Keratinocyte (primary cell): ENCODE results near the gene ANGPTL8. TPM values are rescaled to one million over a fixed set of nuclear protein-coding genes. Genes with fewer than 3 reads are reported as not detected.

Experiments
- DNase-seq: peaks from one replicate; pipeline ENCODE4 v3.0.0-alpha.2; 2011; ENCODE audit warnings: low read depth, missing footprints, low spot score
- FAIRE-seq: peaks from 2 replicates; lab custom pipeline; 2011; peaks lifted over from hg19 to GRCh38; lab: Jason Lieb, UNC
- H2AFZ ChIP-seq: 2 replicates; pipeline ENCODE4 v1.6.0; 2012; ENCODE audit warnings: low read length, control low read depth, inconsistent platforms; ENCODE audit not compliant: control insufficient read depth
- H3K27ac ChIP-seq: 2 replicates; pipeline ENCODE4 v1.5.1; 2011; ENCODE audit warnings: low read length; ENCODE audit not compliant: control insufficient read depth, insufficient read depth
- H3K27me3 ChIP-seq: 3 replicates; pipeline ENCODE4 v1.6.0; 2011; ENCODE audit warnings: low read length; ENCODE audit not compliant: control insufficient read depth, insufficient read depth; ENCODE audit errors: extremely low read depth
- H3K36me3 ChIP-seq, 2 experiments: 2 replicates in 1 of 2; 3 replicates in 1 of 2; pipeline ENCODE4 v1.5.1; 2011; ENCODE audit warnings: low read length in 2 of 2, mild to moderate bottlenecking in 1 of 2; ENCODE audit not compliant: control insufficient read depth in 2 of 2, insufficient read depth in 2 of 2; ENCODE audit errors: extremely low read depth in 1 of 2
- H3K4me1 ChIP-seq: 3 replicates; pipeline ENCODE4 v1.5.1; 2011; ENCODE audit warnings: low read length; ENCODE audit not compliant: control insufficient read depth, insufficient read depth; ENCODE audit errors: extremely low read depth
- H3K4me2 ChIP-seq: 3 replicates; pipeline ENCODE4 v1.6.0; 2011; ENCODE audit warnings: low read depth, low read length; ENCODE audit not compliant: control insufficient read depth, insufficient read depth; ENCODE audit errors: extremely low read depth
- H3K4me3 ChIP-seq, 3 experiments: fragments of 200-600 bp in 1 of 3; sonication (generic) in 1 of 3; 2 replicates in 2 of 3; 3 replicates in 1 of 3; pipeline ENCODE4 v1.5.1; 2011 to 2016; ENCODE audit warnings: low read length in 3 of 3, mild to moderate bottlenecking in 3 of 3, control low read depth in 2 of 3, inconsistent platforms in 1 of 3, low read depth in 1 of 3, mixed read lengths in 1 of 3, mixed run types in 1 of 3, moderate library complexity in 1 of 3; ENCODE audit not compliant: control insufficient read depth in 2 of 3, insufficient read depth in 2 of 3; ENCODE audit errors: extremely low read depth in 1 of 3
- H3K79me2 ChIP-seq: 2 replicates; pipeline ENCODE4 v1.6.0; 2012; ENCODE audit warnings: low read length; ENCODE audit not compliant: control insufficient read depth, insufficient read depth
- H3K9ac ChIP-seq: 3 replicates; pipeline ENCODE4 v1.6.0; 2011; ENCODE audit warnings: low read length; ENCODE audit not compliant: control insufficient read depth, insufficient read depth; ENCODE audit errors: extremely low read depth
- H3K9me1 ChIP-seq: 3 replicates; pipeline ENCODE4 v1.6.0; 2011; ENCODE audit warnings: low read length; ENCODE audit not compliant: control insufficient read depth, insufficient read depth; ENCODE audit errors: extremely low read depth
- H3K9me3 ChIP-seq: 2 replicates; pipeline ENCODE4 v1.5.1; 2012; ENCODE audit warnings: low read depth, low read length; ENCODE audit not compliant: control insufficient read depth
- H4K20me1 ChIP-seq: 3 replicates; pipeline ENCODE4 v1.6.0; 2011; ENCODE audit warnings: low read length; ENCODE audit not compliant: control insufficient read depth, insufficient read depth; ENCODE audit errors: extremely low read depth
- CTCF ChIP-seq, 3 experiments: IDR thresholded peaks in 1 of 3; conservative IDR thresholded peaks in 1 of 3; optimal IDR thresholded peaks in 1 of 3; 2 replicates in 2 of 3; 3 replicates in 1 of 3; pipeline versions ENCODE3 to v1.5.1; 2011; ENCODE audit warnings: low read length in 3 of 3, mild to moderate bottlenecking in 3 of 3, moderate library complexity in 2 of 3, control low read depth in 1 of 3, inconsistent platforms in 1 of 3; ENCODE audit not compliant: insufficient read depth in 2 of 3; ENCODE audit errors: extremely low read depth in 1 of 3
- EZH2 ChIP-seq: IDR thresholded peaks from one replicate; pipeline ENCODE4 v1.6.1; 2012; ENCODE audit warnings: inconsistent platforms, mild to moderate bottlenecking, low read length, moderate library complexity
- dilution Hi-C: fragments of 300-500 bp; cut with MboI; formaldehyde crosslinking; loops from one replicate; pipeline ENCODE4 v1.7.0; 2020; ENCODE audit warnings: low sequenced_read_pairs; ENCODE audit not compliant: extremely low pct_ligation_motif_present
- polyA plus RNA-seq, 5 experiments: library from polyadenylated mRNA; depleted of rRNA in 3 of 5; stranded (reverse) in 3 of 5; stranded (forward) in 1 of 5; unstranded in 1 of 5; fragments of >200 nt; gene quantifications; 1 replicate in 1 of 5; 2 replicates in 3 of 5; 3 replicates in 1 of 5; pipeline versions ENCODE4 v1.2.1 to v1.2.3, GENCODE V29; 2011 to 2012; ENCODE audit warnings: missing spikeins in 2 of 5, low read depth in 1 of 5, low replicate concordance in 1 of 5

Gene ANGPTL8
- polyA plus RNA-seq, 1 donor (not counting 4 experiments of a cell fraction or from before 2014, with no cell fraction given), result 0.18 TPM

GRCh38 chr19:11286312-11286974, 47.0 kb downstream of the ANGPTL8 start:
- Histone ChIP-seq H3K79me2 (no peaks in the 10 kb centered on the region), H3K9ac (no peak overlapping the region), H3K4me3 (no peak overlapping the region), H3K4me1 (peaks cover 3% of the 10 kb centered on the region), H3K27ac (no peak overlapping the region), H3K4me2 (no peak overlapping the region), H3K9me1 (no peaks in the 10 kb centered on the region), H2AFZ (no peak overlapping the region), H3K9me3 (no peaks in the 10 kb centered on the region), H3K27me3 (no peaks in the 10 kb centered on the region), H4K20me1 (no peaks in the 10 kb centered on the region), H3K36me3 (no peaks in the 10 kb centered on the region)
- FAIRE-seq, result no peak
- dilution Hi-C loops, result no loop called here
- no peak for DNase-seq
- TF ChIP-seq CTCF (optimal IDR thresholded peaks at IDR 0.05 in 1 of 3, IDR thresholded peaks at IDR 0.05 in 1 of 3, conservative IDR thresholded peaks at IDR 0.05 in 1 of 3; ENCODE audit: extremely low read depth in 1 of 3, insufficient read depth in 2 of 3, low read length in 3 of 3) (no peak), EZH2 (no peak)

- Histone ChIP-seq H3K9ac (no peak overlapping the region), H4K20me1 (no peaks in the 10 kb centered on the region)
Observed at GRCh38 chr19:11288349-11288748, 48.9 kb downstream of the ANGPTL8 start.

More at GRCh38 chr19:11288349-11288748, 48.9 kb downstream of the ANGPTL8 start:
- no peak for FAIRE-seq
- Histone ChIP-seq H3K27ac (no peak overlapping the region), H3K4me1 (peaks cover under 1% of the 10 kb centered on the region), H3K4me3 (no peak overlapping the region), H3K9me1 (no peaks in the 10 kb centered on the region), H3K9me3 (no peaks in the 10 kb centered on the region), H3K79me2 (no peaks in the 10 kb centered on the region), H2AFZ (no peak overlapping the region), H3K27me3 (no peaks in the 10 kb centered on the region), H3K4me2 (no peak overlapping the region), H3K36me3 (no peaks in the 10 kb centered on the region)
- DNase-seq, result no peak
- TF ChIP-seq CTCF (optimal IDR thresholded peaks at IDR 0.05 in 1 of 3, IDR thresholded peaks at IDR 0.05 in 1 of 3, conservative IDR thresholded peaks at IDR 0.05 in 1 of 3; ENCODE audit: extremely low read depth in 1 of 3, insufficient read depth in 2 of 3, low read length in 3 of 3), result peak; percentile 54 to 55 (median 54)
- no peak for TF ChIP-seq EZH2
- dilution Hi-C loops, result no loop called here
